GM21423 (cell line): ENCODE measurements around the gene GPC6.

Source experiments
- ATAC-seq: cut with Tn5 transposase; IDR thresholded peaks from one replicate; pipeline ENCODE4 v1.9.1; 2021; ENCODE audit warnings: mild to moderate bottlenecking, moderate library complexity; ENCODE audit not compliant: unreplicated experiment

The GPC6 gene

GRCh38 chr13:94007072-94007471, 780.5 kb downstream of the GPC6 start:
- no peak for ATAC-seq

DNA sequence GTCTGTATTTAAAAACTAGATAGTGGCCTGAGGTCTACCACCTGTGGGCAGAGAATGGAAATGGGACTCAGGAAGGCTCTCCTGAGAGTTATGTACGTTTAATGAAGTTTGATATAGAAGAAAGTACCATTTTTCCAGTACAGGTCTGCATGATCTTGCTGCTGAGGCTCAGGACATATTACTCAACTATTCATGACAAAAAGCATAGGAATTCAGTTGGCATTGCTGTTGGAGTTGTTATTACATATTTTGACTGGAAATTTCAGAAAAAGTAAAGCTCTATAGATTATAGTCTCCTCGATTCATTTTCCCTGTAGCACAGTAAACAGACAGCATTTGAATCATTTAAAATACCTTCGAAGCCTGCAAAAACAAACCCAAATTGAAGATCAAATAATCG, 783.1 kb downstream of the GPC6 start:
- no peak for ATAC-seq

- no peak for ATAC-seq
Measured at GRCh38 chr13:94014461-94014860, 787.9 kb downstream of the GPC6 start.

DNA sequence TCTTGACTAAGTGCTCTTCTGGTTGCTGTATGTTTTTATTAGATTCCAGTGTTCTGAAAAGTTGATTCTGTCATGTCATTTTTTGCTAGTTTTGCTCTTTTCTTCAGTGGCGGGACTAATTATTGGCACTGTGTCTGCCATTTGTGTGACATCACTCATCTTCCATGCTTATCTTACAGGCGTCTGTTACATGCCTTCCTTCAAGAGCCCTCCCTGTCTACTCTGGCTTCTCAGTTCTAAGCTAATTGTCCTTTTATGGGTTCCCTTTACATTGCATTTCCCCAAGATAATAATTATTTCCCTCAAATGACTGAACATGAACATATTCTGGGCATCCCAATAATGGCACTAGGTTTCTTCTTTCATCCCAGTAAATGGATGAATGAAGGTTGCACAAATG, 793.8 kb downstream of the GPC6 start:
- no peak for ATAC-seq

GRCh38 chr13:94020833-94021232, 794.2 kb downstream of the GPC6 start:
- no peak for ATAC-seq

GRCh38 chr13:94028234-94028633, 801.6 kb downstream of the GPC6 start:
- ATAC-seq = no peak

DNA sequence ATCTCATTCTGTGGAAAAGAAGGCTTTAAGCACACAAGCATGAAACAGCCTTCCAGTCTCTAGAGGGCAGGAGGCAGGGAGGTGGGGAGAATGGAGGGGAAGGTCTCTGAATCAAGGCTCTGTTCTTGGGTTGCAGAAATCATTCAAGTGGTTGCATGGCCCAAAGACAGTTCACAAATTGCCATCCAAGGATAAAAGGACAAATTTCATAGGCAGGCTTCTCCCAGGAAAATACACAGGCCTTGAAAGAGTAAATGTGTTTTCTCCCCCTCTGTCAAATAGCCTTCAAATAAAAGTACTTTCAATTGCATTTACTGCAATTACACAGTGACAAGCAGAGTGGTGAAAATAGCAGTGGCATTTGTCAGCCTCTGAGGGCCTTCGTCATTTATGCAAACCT, 802.0 kb downstream of the GPC6 start:
- ATAC-seq = no peak

- ATAC-seq = no peak
Measured at GRCh38 chr13:94030415-94031119, 804.0 kb downstream of the GPC6 start.

- ATAC-seq = no peak
Measured at GRCh38 chr13:94031609-94032008, 805.0 kb downstream of the GPC6 start.

DNA sequence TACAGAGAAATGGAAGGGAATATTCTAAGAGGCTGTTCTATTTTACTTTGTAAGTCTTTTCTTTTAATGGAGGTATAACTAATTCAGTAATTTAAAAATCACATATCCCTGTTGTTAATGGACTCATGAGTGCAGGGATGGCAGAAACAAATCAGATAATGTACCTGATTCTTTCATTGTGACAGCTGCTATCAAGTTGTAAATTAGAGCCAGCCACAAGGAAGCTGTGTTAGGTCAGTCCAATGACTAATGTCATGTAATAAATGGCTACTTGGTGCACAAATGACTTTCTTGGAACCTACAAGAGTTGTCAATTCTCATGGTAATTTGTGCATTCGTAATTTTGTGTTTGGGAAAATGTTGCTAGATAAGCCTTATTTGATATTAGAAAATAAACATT, 806.5 kb downstream of the GPC6 start:
- ATAC-seq = no peak

DNA sequence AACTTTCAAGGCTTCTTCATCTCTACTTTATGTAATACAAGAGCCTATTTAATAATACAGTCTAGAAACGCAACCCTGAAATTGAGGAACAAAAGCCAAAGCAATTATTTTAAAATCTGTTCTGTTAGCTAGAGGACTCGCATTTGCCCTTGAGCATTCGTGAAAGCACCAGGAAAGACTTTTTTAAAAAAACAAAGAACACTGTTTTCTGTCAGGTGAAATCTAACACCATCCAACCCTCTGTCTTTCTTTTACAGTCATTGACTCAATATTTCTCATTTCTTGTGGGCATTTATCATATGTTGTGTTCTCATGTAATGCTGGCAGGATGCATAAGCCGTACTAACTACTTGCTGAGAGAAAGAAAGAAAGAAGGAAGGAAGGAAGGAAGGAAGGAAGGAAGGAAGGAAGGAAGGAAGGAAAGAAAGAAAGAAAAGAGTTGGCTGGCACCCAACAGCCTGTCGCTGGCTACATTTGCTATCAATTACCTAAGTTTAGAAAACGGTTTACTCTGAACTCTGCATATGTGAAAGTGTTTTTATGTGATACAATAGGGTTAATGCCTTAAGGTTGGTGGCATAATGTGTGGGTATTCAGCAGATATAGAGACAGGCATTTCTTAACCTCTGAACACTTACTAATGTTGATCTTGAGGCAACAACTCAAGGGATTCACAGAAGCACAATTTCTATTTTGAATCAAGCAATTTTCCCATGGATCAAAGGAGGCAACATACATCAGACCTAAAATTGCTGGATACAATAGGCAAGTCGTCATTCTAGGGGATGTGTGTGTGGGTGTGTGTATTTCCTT, 807.4 kb downstream of the GPC6 start:
- no peak for ATAC-seq

DNA sequence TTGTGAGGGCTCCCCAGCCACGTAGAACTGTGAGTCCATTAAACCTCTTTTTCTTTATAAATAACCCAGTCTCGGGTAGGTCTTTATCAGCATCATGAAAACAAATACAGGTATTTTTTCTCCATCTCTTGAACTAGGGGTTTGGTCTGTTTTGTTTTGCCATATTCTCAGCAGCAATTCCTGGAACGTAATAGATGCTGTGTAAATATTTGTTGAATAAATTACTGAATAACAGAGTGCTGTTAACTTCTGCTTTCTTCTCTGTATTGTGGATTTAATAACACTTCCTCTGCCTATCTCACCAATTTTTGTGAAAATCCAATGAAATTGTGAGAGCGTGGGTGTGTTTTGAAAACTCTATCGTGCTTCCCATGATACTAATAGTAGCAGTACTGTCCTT, 823.4 kb downstream of the GPC6 start:
- no peak for ATAC-seq

- ATAC-seq = no peak
Measured at GRCh38 chr13:94050686-94051085, 824.1 kb downstream of the GPC6 start.

GRCh38 chr13:94053986-94054593, 827.5 kb downstream of the GPC6 start:
- no peak for ATAC-seq

DNA sequence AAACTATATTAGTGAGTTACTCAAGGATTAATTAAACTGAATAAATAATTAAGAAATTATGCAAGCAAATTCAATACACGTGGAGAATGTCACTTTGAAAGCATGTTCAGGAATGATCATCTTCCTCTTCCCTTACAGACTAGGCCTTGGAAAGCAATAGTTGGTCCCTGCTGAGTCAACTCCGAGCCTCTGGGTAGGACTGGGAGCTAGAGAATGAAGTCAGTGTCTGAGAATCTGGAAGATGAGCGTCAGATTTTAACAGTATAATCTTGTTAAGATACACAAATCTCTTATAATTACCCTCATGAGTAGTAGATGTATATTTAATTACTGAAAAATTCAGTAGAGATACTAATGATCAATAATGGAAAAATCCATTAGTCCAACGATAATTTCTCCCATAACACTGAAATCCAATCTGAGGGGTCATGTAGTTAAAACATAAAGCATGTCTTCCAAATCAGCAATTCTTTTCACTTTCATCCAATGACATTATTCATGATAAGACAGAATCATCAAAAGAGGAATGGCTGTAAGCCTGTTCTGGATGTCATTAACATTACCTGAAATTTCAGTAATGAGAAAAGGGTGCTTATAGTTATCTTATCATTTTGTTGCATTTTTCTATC, 829.9 kb downstream of the GPC6 start:
- no peak for ATAC-seq

DNA sequence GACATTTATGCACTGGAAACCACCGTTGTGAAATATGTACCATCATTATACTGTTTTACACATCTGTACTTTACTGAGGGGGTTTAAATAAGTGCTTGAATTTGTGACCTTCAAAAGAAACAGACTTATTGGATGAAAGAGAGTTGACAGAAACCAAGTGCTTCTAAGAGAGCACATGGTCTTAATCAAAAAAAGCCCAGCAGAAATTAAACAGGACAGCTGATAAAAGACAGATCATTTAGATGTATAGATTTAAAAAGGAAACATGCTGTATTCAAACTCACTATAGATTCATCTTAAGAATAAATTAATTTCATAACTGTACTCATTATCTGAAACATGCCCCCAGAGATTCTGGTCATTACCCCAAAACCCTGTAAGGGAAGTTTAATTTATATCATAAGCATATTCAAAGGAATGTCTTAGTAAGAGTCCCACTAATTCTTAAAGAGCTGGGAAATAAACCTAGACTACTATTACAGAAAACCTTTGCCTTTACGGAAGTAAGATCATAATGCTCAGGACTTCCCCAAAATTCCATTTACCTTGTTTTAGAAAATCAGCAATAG, 831.1 kb downstream of the GPC6 start:
- ATAC-seq = no peak

DNA sequence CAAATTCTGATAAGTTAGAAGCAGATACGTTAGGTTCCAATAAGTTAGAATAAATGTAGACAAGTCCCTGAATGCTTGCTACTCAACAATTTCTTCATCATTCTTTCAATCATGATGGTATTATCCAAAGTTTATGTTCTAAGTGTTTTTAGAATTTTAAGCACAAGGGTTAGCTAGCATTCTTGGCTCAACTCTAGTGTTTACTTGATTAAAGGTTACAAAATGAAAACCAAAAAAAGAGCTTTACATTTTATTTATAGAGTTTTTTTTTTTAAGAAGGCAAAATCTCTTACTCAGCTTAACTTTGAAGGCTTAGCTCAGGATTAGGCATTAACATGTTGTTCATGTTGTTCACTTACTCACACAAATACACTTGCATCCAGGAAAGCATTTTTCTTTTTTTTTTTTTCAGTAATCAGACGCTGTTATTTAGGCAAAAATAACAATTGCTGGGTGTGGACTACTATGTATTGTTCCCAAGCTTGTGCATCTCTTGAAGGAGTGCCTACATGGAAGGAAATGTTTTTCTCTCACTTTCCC, 832.3 kb downstream of the GPC6 start:
- ATAC-seq = no peak

GRCh38 chr13:94061301-94061700, 834.7 kb downstream of the GPC6 start:
- ATAC-seq = no peak

DNA sequence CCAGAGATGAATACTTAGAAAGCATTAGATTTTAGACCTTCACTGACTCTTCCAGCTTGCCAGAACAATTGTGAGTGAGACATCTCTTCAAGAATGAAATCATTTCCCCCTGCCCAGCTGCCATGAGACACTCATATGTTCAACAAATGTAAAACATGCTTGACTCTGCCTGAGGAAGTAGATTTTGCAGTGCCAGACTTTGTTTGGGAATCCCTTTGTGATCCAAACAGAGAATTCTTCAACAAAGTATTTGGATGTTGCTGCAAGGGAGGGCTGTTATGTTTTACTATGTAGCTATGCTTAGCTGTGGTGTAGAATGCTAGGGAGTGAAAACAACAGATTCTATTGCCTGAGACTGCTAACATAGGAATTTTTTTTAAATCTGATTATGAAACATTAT, 836.5 kb downstream of the GPC6 start:
- no peak for ATAC-seq

GRCh38 chr13:94063848-94064247, 837.2 kb downstream of the GPC6 start:
- no peak for ATAC-seq

DNA sequence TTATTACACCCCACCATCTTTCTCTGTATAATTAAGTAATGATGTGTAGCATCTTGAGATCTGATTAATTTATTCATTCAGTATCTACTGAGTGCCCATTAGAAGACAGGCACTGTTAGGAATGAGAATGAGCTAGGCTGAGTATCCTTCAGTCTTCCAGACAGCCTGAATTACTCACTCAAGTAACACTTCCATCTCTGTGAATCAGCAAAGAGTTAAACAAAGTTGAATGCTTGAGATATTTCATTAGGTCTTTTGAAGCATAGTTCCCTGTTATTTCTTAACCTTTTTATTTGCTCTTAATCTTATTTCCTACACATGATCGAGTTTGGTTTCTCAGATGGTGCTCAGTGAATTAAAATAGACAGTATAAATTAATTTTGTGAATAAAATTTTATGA, 839.1 kb downstream of the GPC6 start:
- no peak for ATAC-seq
